Measurements from ENCODE around the gene JUN. TPM values are rescaled to one million over a fixed set of nuclear protein-coding genes. Genes with fewer than 3 reads are reported as not detected.

The JUN gene
- total and polyA plus RNA-seq, 2 donors (not counting 1 experiment from before 2014, with no cell fraction given) = 94.4 to 4,074 TPM

DNA sequence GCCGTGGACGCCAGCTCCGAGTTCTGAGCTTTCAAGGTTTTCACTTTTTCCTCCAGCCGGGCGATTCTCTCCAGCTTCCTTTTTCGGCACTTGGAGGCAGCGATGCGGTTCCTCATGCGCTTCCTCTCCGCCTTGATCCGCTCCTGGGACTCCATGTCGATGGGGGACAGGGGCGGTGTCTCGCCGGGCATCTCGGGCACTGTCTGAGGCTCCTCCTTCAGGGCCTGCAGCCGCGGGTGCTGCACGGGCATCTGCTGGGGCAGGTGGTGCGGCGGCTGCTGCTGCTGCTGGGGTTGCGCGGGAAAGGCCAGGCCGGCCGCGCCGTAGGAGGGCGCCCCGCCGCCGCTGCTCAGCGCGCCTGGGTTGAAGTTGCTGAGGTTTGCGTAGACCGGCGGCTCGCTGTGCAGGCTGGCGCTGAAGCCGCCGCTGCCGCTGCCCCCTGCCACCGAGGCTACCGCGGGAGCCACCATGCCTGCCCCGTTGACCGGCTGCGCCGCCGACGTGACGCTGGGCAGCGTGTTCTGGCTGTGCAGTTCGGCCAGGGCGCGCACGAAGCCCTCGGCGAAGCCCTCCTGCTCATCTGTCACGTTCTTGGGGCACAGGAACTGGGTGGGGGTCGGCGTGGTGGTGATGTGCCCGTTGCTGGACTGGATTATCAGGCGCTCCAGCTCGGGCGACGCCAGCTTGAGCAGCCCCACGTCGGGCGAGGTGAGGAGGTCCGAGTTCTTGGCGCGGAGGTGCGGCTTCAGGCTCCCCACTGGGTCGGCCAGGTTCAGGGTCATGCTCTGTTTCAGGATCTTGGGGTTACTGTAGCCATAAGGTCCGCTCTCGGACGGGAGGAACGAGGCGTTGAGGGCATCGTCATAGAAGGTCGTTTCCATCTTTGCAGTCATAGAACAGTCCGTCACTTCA lies 1.4 kb downstream of the JUN start:
- TF ChIP-seq EZH2 (IDR thresholded peaks at IDR 0.05; ENCODE audit: borderline replicate concordance, insufficient read depth, low read depth, low read length, poor library complexity, severe bottlenecking) = no peak
- TF ChIP-seq, protein P1, sequence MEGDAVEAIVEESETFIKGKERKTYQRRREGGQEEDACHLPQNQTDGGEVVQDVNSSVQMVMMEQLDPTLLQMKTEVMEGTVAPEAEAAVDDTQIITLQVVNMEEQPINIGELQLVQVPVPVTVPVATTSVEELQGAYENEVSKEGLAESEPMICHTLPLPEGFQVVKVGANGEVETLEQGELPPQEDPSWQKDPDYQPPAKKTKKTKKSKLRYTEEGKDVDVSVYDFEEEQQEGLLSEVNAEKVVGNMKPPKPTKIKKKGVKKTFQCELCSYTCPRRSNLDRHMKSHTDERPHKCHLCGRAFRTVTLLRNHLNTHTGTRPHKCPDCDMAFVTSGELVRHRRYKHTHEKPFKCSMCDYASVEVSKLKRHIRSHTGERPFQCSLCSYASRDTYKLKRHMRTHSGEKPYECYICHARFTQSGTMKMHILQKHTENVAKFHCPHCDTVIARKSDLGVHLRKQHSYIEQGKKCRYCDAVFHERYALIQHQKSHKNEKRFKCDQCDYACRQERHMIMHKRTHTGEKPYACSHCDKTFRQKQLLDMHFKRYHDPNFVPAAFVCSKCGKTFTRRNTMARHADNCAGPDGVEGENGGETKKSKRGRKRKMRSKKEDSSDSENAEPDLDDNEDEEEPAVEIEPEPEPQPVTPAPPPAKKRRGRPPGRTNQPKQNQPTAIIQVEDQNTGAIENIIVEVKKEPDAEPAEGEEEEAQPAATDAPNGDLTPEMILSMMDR (IDR thresholded peaks at IDR 0.05) = peak; percentile 16
- POLR2A ChIA-PET = interaction anchor here (0.6 to 4.1 kb wide), 12 partner anchors 8 to 916 kb away, joined by 3 to 36 read pairs (median 5); partner anchors contain the start of gene FGGY
- Histone ChIP-seq H4K20me1 (ENCODE audit: control insufficient read depth, insufficient read depth, low read length, poor library complexity, severe bottlenecking) (peaks cover 26% of the 10 kb centered on the region), H2AFZ (ENCODE audit: insufficient read depth, low read depth, low read length, poor library complexity, severe bottlenecking) (no peak overlapping the region), H3K27ac (ENCODE audit: low read length in 2 of 2) (peak overlapping the region; percentile 100), H3K9me3 (ENCODE audit: control extremely low read depth in 1 of 3, control insufficient read depth in 2 of 3, insufficient read depth in 1 of 3, low read length in 2 of 3) (no peaks in the 10 kb centered on the region), H3K27me3 (replicated peaks in 1 of 4; ENCODE audit: control extremely low read depth in 1 of 4, control insufficient read depth in 3 of 4, insufficient read depth in 4 of 4, low read length in 3 of 4) (no peaks in the 10 kb centered on the region), H3K4me1 (ENCODE audit: control insufficient read depth in 2 of 2, insufficient read depth in 2 of 2, low read length in 2 of 2) (peaks cover 16 to 27% of the 10 kb centered on the region in 2 donors), H3K36me3 (replicated peaks in 1 of 2; ENCODE audit: control extremely low read depth in 1 of 2, control insufficient read depth in 1 of 2, extremely low read depth in 1 of 2, insufficient read depth in 2 of 2, low read length in 1 of 2) (no peaks in the 10 kb centered on the region), H3K4me2 (replicated peaks; ENCODE audit: low read depth, low read length, poor library complexity, severe bottlenecking) (peak overlapping the region; percentile 95), H3K79me2 (ENCODE audit: control insufficient read depth, insufficient read depth, low read length) (peaks cover 10% of the 10 kb centered on the region), H3K9ac (ENCODE audit: low read length) (peak overlapping the region; percentile 100), H3K4me3 (ENCODE audit: control extremely low read depth in 1 of 5, extremely low read depth in 1 of 5, insufficient read depth in 1 of 5, low read depth in 2 of 5, low read length in 4 of 5) (peak overlapping the region; percentile 65 to 99 (median 98))
- intact Hi-C loops (cut with micrococcal nuclease) = loop anchor here (1.0 to 5.0 kb wide), 3 partner anchors 42 to 914 kb away; partner anchors contain the start of gene MYSM1
- CTCF ChIA-PET = interaction anchor here (0.6 to 7.0 kb wide), 23 partner anchors 9 to 977 kb away, joined by 3 to 69 read pairs (median 3); partner anchors contain the start of gene FGGY
- DNase-seq (peak; percentile 83), ATAC-seq (ENCODE audit: low read depth) (peak; percentile 4)
- Mint-ChIP-seq H3K4me3 (peak overlapping the region; percentile 90), H3K4me1 (peaks cover 39% of the 10 kb centered on the region), H3K27me3 (no peaks in the 10 kb centered on the region), H3K9me3 (ENCODE audit: insufficient read depth) (no peaks in the 10 kb centered on the region), H3K27ac (peak overlapping the region; percentile 97)
- 2% methylated on average over 82 of the region's 82 CpGs for WGBS (ENCODE audit: insufficient coverage)
